Neutrophil (primary cell): Measurements from ENCODE around the gene CAMK2A.

ENCODE experiments used
- H3K27ac ChIP-seq: fragments of 200-600 bp; sonication (generic); 2 replicates; pipeline ENCODE4 v1.5.1; 2016; ENCODE audit warnings: mild to moderate bottlenecking, moderate library complexity
- H3K27me3 ChIP-seq: fragments of 200-600 bp; sonication (generic); 2 replicates; pipeline ENCODE4 v1.6.0; 2016; ENCODE audit warnings: mild to moderate bottlenecking
- H3K36me3 ChIP-seq: fragments of 200-600 bp; sonication (generic); 2 replicates; pipeline ENCODE4 v1.5.1; 2017
- H3K4me1 ChIP-seq, 2 experiments: fragments of 200-600 bp in 1 of 2; sonication (generic) in 1 of 2; 1 replicate in 1 of 2; 2 replicates in 1 of 2; pipeline versions ENCODE4 v1.5.1 to v1.6.1; 2013 to 2016; ENCODE audit warnings: low read depth in 1 of 2, low read length in 1 of 2, mild to moderate bottlenecking in 1 of 2, moderate library complexity in 1 of 2; ENCODE audit not compliant: control insufficient read depth in 1 of 2, insufficient read depth in 1 of 2
- H3K4me3 ChIP-seq, 2 experiments: fragments of 200-600 bp in 1 of 2; sonication (generic) in 1 of 2; 1 replicate in 1 of 2; 2 replicates in 1 of 2; pipeline ENCODE4 v1.5.1; 2013 to 2016; ENCODE audit warnings: low read depth in 1 of 2, low read length in 1 of 2, mild to moderate bottlenecking in 1 of 2, moderate library complexity in 1 of 2
- H3K9me3 ChIP-seq: fragments of 200-600 bp; sonication (generic); 2 replicates; pipeline ENCODE4 v1.5.1; 2016
- TF ChIP-seq, protein P1 (sequence below): fragments of 200-600 bp; sonication (generic); IDR thresholded peaks from 2 replicates; pipeline ENCODE4 v1.5.1; 2016; ENCODE audit warnings: antibody characterized with exemption

CAMK2A gene

GRCh38 chr5:150204590-150204960 is 85.0 kb downstream of the CAMK2A start:
- no peak overlapping the region for H3K4me3 ChIP-seq
- H3K36me3 ChIP-seq = no peaks in the 10 kb centered on the region
- TF ChIP-seq, protein P1, sequence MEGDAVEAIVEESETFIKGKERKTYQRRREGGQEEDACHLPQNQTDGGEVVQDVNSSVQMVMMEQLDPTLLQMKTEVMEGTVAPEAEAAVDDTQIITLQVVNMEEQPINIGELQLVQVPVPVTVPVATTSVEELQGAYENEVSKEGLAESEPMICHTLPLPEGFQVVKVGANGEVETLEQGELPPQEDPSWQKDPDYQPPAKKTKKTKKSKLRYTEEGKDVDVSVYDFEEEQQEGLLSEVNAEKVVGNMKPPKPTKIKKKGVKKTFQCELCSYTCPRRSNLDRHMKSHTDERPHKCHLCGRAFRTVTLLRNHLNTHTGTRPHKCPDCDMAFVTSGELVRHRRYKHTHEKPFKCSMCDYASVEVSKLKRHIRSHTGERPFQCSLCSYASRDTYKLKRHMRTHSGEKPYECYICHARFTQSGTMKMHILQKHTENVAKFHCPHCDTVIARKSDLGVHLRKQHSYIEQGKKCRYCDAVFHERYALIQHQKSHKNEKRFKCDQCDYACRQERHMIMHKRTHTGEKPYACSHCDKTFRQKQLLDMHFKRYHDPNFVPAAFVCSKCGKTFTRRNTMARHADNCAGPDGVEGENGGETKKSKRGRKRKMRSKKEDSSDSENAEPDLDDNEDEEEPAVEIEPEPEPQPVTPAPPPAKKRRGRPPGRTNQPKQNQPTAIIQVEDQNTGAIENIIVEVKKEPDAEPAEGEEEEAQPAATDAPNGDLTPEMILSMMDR = no peak
- H3K9me3 ChIP-seq = no peaks in the 10 kb centered on the region
- H3K27ac ChIP-seq = no peak overlapping the region
- peaks cover 0 to 3% of the 10 kb centered on the region in 2 experiments for H3K4me1 ChIP-seq
- peaks cover 30% of the 10 kb centered on the region for H3K27me3 ChIP-seq

DNA sequence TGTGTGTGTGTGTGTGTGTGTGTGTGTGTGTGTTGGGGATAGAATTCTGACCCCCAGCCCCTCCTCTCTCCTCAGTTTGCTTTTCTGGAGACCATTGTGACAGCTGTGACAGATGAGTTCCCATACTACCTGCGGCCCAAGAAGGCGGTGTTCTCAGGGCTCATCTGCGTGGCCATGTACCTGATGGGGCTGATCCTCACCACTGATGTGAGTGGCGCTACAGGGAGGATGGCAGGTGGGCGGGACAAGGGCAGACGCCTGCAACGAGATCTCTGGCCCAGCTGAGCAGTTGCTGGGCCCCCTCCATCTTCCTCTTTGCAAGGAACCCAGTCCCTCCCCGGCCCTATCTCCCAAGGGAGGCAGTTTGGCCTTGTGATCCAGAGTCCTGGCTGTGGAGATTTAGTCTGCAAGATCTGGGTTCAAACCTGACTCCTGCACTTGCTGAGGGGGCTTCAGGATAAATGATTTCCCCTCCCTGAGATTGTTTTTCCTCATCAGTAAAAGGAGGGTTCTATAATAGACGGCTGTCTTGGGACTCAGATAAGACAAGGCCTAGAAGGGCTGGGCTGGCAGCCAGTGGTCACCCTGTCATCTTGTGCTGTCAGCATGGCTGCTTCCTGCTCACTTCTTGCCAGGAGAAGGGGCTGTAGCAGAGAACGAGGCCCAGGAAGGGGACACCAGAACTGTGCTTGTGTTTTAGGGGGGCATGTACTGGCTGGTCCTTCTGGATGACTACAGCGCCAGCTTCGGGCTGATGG is 85.6 kb downstream of the CAMK2A start:
- H3K4me1 ChIP-seq = no peaks in the 10 kb centered on the region
- peaks cover 24% of the 10 kb centered on the region for H3K27me3 ChIP-seq
- TF ChIP-seq, protein P1 = no peak
- no peaks in the 10 kb centered on the region for H3K36me3 ChIP-seq
- no peaks in the 10 kb centered on the region for H3K9me3 ChIP-seq
- no peak overlapping the region for H3K4me3 ChIP-seq
- H3K27ac ChIP-seq = no peak overlapping the region

DNA sequence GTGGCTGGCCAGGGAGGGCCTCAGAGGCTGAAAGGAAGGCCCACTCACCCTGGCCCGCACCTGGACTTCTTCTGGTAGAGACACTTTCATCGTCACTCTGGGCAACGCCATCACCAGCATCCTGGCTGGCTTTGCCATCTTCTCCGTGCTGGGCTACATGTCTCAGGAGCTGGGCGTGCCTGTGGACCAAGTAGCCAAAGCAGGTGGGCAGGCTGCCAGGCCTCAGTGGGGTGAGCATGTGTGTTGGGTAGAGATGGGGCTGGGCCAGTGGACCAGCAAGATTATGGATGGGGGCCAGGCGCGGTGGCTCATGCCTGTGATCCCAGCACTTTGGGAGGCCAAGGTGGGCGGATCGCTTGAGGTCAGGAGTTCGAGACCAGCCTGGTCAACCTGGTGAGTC is 87.1 kb downstream of the CAMK2A start:
- Histone ChIP-seq H3K36me3 (no peaks in the 10 kb centered on the region), H3K9me3 (no peaks in the 10 kb centered on the region), H3K27me3 (peaks cover 9% of the 10 kb centered on the region), H3K27ac (no peak overlapping the region), H3K4me3 (no peak overlapping the region), H3K4me1 (no peaks in the 10 kb centered on the region)
- TF ChIP-seq, protein P1 = no peak

DNA sequence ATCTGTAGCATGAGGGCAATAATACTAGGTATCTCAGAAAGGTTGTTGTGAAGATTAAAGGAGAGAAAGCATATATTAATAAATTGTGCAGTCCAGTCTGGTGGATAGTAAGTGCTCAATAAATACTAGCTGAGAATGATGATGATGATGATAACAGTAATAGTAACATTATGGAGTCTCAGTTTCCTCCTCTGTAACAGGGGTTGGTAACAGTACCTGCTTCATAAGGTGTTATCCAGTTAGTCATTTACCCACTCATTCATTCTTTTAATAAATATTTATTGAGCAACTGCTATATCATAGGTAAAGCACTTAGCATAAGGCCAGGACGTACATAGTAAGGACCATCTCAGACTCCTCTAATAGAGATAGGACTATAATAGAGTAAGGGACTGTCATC is 92.1 kb downstream of the CAMK2A start:
- TF ChIP-seq, protein P1 = no peak
- no peak overlapping the region for H3K4me3 ChIP-seq
- H3K4me1 ChIP-seq = no peaks in the 10 kb centered on the region
- H3K27ac ChIP-seq = no peak overlapping the region
- no peaks in the 10 kb centered on the region for H3K9me3 ChIP-seq
- H3K36me3 ChIP-seq = no peaks in the 10 kb centered on the region
- peaks cover 14% of the 10 kb centered on the region for H3K27me3 ChIP-seq

GRCh38 chr5:150196986-150197385 is 92.6 kb downstream of the CAMK2A start:
- H3K4me3 ChIP-seq = no peak overlapping the region
- no peak overlapping the region for H3K27ac ChIP-seq
- H3K4me1 ChIP-seq = no peaks in the 10 kb centered on the region
- H3K27me3 ChIP-seq = peaks cover 19% of the 10 kb centered on the region
- no peaks in the 10 kb centered on the region for H3K36me3 ChIP-seq
- TF ChIP-seq, protein P1 = no peak
- H3K9me3 ChIP-seq = no peaks in the 10 kb centered on the region
